Upper lobe of left lung (tissue), 4 donors: Measurements from ENCODE around the gene CCDC57.

Experiments used
- EP300 ChIP-seq, 4 donors: sonication (generic); formaldehyde crosslinking; IDR thresholded peaks; one replicate each; pipeline ENCODE4 v1.5.1; 2017; ENCODE audit warnings: antibody characterized with exemption in 4 of 4, control low read depth in 2 of 4
- POLR2A ChIP-seq, 4 donors: fragments of 450-650 bp; IDR thresholded peaks; one replicate each; pipeline ENCODE4 v1.5.1; 2016 to 2017; ENCODE audit warnings: antibody characterized with exemption in 4 of 4, mild to moderate bottlenecking in 2 of 4
- TF ChIP-seq, protein P1 (sequence below), 6 experiments: fragments of 450-650 bp in 4 of 6; fragments of 200-600 bp in 2 of 6; sonication (generic) in 2 of 6; IDR thresholded peaks; one replicate each; pipeline ENCODE4 v1.5.1; 2016 to 2019; ENCODE audit warnings: antibody characterized with exemption in 6 of 6

DNA sequence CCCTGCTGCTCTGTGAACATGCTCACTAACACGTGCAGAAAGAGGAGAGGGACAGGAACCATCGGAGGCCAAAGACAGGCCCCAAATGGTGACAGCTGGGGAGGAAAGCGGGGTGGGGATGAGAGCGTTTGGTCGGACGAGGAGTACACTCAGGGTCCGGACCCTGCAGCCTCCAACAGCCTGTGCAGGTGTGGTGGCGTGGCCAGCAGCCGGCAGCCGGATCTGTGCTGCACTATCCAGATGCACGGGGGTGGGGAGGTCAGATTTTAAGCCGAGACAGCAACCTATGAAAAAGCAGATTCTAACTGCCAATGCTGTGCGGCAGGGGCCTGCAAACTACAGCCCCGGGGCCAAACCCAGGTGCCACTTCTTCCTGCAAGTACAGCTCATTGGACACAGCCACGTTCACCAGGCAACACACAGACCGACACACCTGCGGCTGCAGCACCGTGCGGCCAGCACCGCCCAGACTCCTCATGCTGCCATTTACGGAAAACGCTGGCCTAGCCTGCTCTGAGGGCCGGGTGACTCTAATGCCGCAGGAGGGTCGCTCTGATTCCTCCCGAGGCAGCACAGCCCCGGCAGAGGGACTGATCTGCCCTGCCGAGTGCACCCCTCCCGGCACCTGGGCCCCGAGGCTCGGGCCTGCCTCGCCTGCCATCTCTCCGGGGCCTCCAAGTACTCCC is 37.4 kb upstream of the CCDC57 start:
- TF ChIP-seq, protein P1, sequence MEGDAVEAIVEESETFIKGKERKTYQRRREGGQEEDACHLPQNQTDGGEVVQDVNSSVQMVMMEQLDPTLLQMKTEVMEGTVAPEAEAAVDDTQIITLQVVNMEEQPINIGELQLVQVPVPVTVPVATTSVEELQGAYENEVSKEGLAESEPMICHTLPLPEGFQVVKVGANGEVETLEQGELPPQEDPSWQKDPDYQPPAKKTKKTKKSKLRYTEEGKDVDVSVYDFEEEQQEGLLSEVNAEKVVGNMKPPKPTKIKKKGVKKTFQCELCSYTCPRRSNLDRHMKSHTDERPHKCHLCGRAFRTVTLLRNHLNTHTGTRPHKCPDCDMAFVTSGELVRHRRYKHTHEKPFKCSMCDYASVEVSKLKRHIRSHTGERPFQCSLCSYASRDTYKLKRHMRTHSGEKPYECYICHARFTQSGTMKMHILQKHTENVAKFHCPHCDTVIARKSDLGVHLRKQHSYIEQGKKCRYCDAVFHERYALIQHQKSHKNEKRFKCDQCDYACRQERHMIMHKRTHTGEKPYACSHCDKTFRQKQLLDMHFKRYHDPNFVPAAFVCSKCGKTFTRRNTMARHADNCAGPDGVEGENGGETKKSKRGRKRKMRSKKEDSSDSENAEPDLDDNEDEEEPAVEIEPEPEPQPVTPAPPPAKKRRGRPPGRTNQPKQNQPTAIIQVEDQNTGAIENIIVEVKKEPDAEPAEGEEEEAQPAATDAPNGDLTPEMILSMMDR (IDR thresholded peaks at IDR 0.05) = no peak
- TF ChIP-seq EP300 (IDR thresholded peaks at IDR 0.05) = no peak
- TF ChIP-seq POLR2A (IDR thresholded peaks at IDR 0.05) = no peak
